Neuronal stem cell (in vitro differentiated cells): ENCODE data around the gene MCOLN2.

Experiments used
- DNase-seq: peaks from one replicate; pipeline ENCODE4 v3.0.0-alpha.2; 2013; ENCODE audit warnings: low spot score
- H2AFZ ChIP-seq: one replicate; pipeline ENCODE4 v1.6.1; 2013; ENCODE audit warnings: mild to moderate bottlenecking, low read length, inconsistent platforms
- H2AK5ac ChIP-seq: 2 replicates; pipeline ENCODE4 v1.6.1; 2013; ENCODE audit warnings: low read depth, mild to moderate bottlenecking, inconsistent platforms, low read length, moderate library complexity, mixed read lengths
- H2BK120ac ChIP-seq: 2 replicates; pipeline ENCODE4 v1.6.1; 2013; ENCODE audit warnings: low read depth, mild to moderate bottlenecking, inconsistent platforms, low read length, moderate library complexity, mixed read lengths
- H2BK12ac ChIP-seq: one replicate; pipeline ENCODE4 v1.6.1; 2013; ENCODE audit warnings: low read length, inconsistent platforms
- H2BK15ac ChIP-seq: 2 replicates; pipeline ENCODE4 v1.6.1; 2013; ENCODE audit warnings: mild to moderate bottlenecking, low read length, inconsistent platforms, mixed read lengths
- H2BK5ac ChIP-seq: one replicate; pipeline ENCODE4 v1.6.1; 2013; ENCODE audit warnings: inconsistent platforms, mild to moderate bottlenecking, low read length, moderate library complexity
- H3K14ac ChIP-seq: one replicate; pipeline ENCODE4 v1.6.1; 2013; ENCODE audit warnings: low read length, inconsistent platforms
- H3K18ac ChIP-seq: 2 replicates; pipeline ENCODE4 v1.6.1; 2013; ENCODE audit warnings: low read length, inconsistent platforms
- H3K23ac ChIP-seq: 2 replicates; pipeline ENCODE4 v1.6.1; 2013; ENCODE audit warnings: low read depth, mild to moderate bottlenecking, mixed read lengths, low read length, inconsistent platforms; ENCODE audit not compliant: poor library complexity
- H3K27ac ChIP-seq: replicated peaks from 3 replicates; pipeline ENCODE4 v1.5.1; 2013; ENCODE audit warnings: low read length, inconsistent platforms
- H3K27me3 ChIP-seq, 3 experiments: 2 replicates each; pipeline ENCODE4 v1.6.1; 2013; ENCODE audit warnings: low read length in 3 of 3, mild to moderate bottlenecking in 2 of 3, inconsistent platforms in 1 of 3, low read depth in 1 of 3, mixed read lengths in 1 of 3, moderate library complexity in 1 of 3; ENCODE audit not compliant: control insufficient read depth in 3 of 3, insufficient read depth in 3 of 3
- H3K36me3 ChIP-seq, 2 donors: replicated peaks in 1 of 2; 2 replicates each; pipeline ENCODE4 v1.6.1; 2013; ENCODE audit warnings: low read length in 2 of 2; ENCODE audit not compliant: control insufficient read depth in 2 of 2, insufficient read depth in 2 of 2
- H3K4ac ChIP-seq: 2 replicates; pipeline ENCODE4 v1.6.1; 2013; ENCODE audit warnings: inconsistent platforms, mild to moderate bottlenecking, low read length, moderate library complexity
- H3K4me1 ChIP-seq, 2 donors: 1 replicate in 1 of 2; 2 replicates in 1 of 2; pipeline ENCODE4 v1.6.1; 2013; ENCODE audit warnings: low read length in 2 of 2, low read depth in 1 of 2; ENCODE audit not compliant: control insufficient read depth in 2 of 2, insufficient read depth in 1 of 2
- H3K4me2 ChIP-seq: one replicate; pipeline ENCODE4 v1.6.1; 2013; ENCODE audit warnings: mild to moderate bottlenecking, low read length, inconsistent platforms; ENCODE audit not compliant: insufficient read depth, poor library complexity, severe bottlenecking
- H3K4me3 ChIP-seq, 2 donors: 2 replicates each; pipeline ENCODE4 v1.5.1; 2013; ENCODE audit warnings: low read length in 2 of 2, mild to moderate bottlenecking in 2 of 2, inconsistent platforms in 1 of 2, moderate library complexity in 1 of 2
- H3K79me1 ChIP-seq: one replicate; pipeline ENCODE4 v1.6.1; 2013; ENCODE audit warnings: low read depth, mild to moderate bottlenecking, inconsistent platforms, low read length, moderate library complexity
- H3K9ac ChIP-seq: one replicate; pipeline ENCODE4 v1.6.1; 2013; ENCODE audit warnings: mild to moderate bottlenecking, low read depth, low read length, inconsistent platforms; ENCODE audit not compliant: poor library complexity
- H3K9me3 ChIP-seq, 2 donors: replicated peaks in 1 of 2; 2 replicates each; pipeline versions ENCODE3 to v1.6.1; 2013; ENCODE audit warnings: low read length in 2 of 2, mild to moderate bottlenecking in 2 of 2, inconsistent platforms in 1 of 2, low read depth in 1 of 2, mixed read lengths in 1 of 2, moderate library complexity in 1 of 2; ENCODE audit not compliant: control insufficient read depth in 2 of 2, insufficient read depth in 1 of 2
- H4K8ac ChIP-seq: one replicate; pipeline ENCODE4 v1.6.1; 2013; ENCODE audit warnings: low read depth, mild to moderate bottlenecking, inconsistent platforms, low read length, moderate library complexity
- H4K91ac ChIP-seq: one replicate; pipeline ENCODE4 v1.6.1; 2013; ENCODE audit warnings: low read length, low read depth, mild to moderate bottlenecking, inconsistent platforms; ENCODE audit not compliant: poor library complexity
- WGBS, 2 donors: extraction: QIAGEN DNeasy Blood & Tissue Kit; methylation state at CpG; one replicate each; pipeline ENCODE4 v1.1.7; 2013; ENCODE audit warnings: missing lambda C conversion rate in 2 of 2, mixed read lengths in 1 of 2; ENCODE audit not compliant: insufficient read length in 2 of 2, insufficient replicate concordance in 1 of 2; ENCODE audit errors: extremely low coverage in 2 of 2; 5-methylcytosine and 5-hydroxymethylcytosine counted together

MCOLN2 gene

DNA sequence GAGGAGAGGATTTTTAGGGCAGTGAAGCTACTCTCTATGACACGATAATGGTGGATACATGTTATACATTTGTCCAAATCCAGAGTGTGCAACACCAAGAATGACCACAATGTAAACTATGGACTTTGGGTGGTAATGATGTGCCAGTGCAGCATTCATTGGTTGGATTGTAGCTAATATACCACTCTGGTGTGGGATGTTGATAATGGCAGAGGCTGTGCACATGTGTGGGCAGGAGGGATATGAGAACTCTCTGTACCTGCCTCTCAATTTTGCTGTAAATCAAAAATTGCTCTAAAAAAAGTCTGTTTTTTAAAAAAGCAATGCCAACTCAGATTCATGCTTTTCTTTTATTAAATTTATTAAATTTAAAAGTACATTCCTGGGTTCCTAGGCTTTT, 76.8 kb downstream of the MCOLN2 start:
- no peak overlapping the region for H2AK5ac ChIP-seq
- no peak overlapping the region for H3K18ac ChIP-seq
- H3K9me3 ChIP-seq = no peaks in the 10 kb centered on the region
- H2BK15ac ChIP-seq = no peak overlapping the region
- H3K14ac ChIP-seq = no peak overlapping the region
- no peak overlapping the region for H2BK120ac ChIP-seq
- no peak overlapping the region for H4K91ac ChIP-seq
- H3K4me2 ChIP-seq = no peak overlapping the region
- DNase-seq = no peak
- H2BK12ac ChIP-seq = no peak overlapping the region
- H3K79me1 ChIP-seq = no peaks in the 10 kb centered on the region
- H3K27me3 ChIP-seq = no peaks in the 10 kb centered on the region
- H3K9ac ChIP-seq = no peak overlapping the region
- no peak overlapping the region for H2BK5ac ChIP-seq
- no CpG with 5 or more reads among the region's 1 CpG for WGBS, 2 donors
- H3K36me3 ChIP-seq = no peaks in the 10 kb centered on the region
- H3K27ac ChIP-seq = no peak overlapping the region
- H3K23ac ChIP-seq = no peak overlapping the region
- no peak overlapping the region for H3K4ac ChIP-seq
- H3K4me1 ChIP-seq = no peaks in the 10 kb centered on the region
- no peak overlapping the region for H3K4me3 ChIP-seq
- no peak overlapping the region for H2AFZ ChIP-seq
- H4K8ac ChIP-seq = no peak overlapping the region

DNA sequence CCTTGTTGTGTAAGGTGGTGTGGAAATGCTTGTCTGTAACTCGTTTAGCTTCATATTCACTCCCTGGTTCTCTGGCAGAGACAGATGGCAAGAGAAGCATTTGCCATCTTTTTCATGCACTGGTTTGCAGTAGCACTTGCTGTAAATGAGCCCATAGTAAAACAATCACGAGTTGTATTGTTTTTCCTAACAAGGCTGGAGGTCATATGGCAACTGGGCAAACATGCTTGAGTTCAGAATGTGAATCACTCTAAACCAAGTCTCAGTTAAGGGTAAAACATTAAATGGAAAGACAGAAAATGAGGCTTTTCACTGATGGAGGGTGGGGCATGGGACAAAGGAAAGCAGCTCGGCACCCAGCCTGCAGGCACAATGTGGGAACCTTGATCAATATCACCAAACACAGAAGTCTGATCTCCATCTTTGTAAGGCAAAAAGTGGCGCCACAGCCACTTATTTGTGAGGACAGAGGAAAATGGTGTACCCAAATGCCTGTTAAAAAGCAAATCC, 77.4 kb downstream of the MCOLN2 start:
- H3K23ac ChIP-seq = no peak overlapping the region
- no peak overlapping the region for H3K14ac ChIP-seq
- no peaks in the 10 kb centered on the region for H3K27me3 ChIP-seq
- H3K4ac ChIP-seq = no peak overlapping the region
- no peak overlapping the region for H4K91ac ChIP-seq
- WGBS, 2 donors = no CpG with 5 or more reads among the region's 4 CpGs
- H2BK15ac ChIP-seq = no peak overlapping the region
- H2BK120ac ChIP-seq = no peak overlapping the region
- no peaks in the 10 kb centered on the region for H3K79me1 ChIP-seq
- DNase-seq = no peak
- H3K4me2 ChIP-seq = no peak overlapping the region
- no peak overlapping the region for H2AK5ac ChIP-seq
- no peak overlapping the region for H2AFZ ChIP-seq
- H3K18ac ChIP-seq = no peak overlapping the region
- no peak overlapping the region for H3K4me3 ChIP-seq
- H4K8ac ChIP-seq = no peak overlapping the region
- no peak overlapping the region for H3K27ac ChIP-seq
- no peaks in the 10 kb centered on the region for H3K9me3 ChIP-seq
- H3K36me3 ChIP-seq = no peaks in the 10 kb centered on the region
- H2BK12ac ChIP-seq = no peak overlapping the region
- H2BK5ac ChIP-seq = no peak overlapping the region
- no peak overlapping the region for H3K9ac ChIP-seq
- H3K4me1 ChIP-seq = no peaks in the 10 kb centered on the region

DNA sequence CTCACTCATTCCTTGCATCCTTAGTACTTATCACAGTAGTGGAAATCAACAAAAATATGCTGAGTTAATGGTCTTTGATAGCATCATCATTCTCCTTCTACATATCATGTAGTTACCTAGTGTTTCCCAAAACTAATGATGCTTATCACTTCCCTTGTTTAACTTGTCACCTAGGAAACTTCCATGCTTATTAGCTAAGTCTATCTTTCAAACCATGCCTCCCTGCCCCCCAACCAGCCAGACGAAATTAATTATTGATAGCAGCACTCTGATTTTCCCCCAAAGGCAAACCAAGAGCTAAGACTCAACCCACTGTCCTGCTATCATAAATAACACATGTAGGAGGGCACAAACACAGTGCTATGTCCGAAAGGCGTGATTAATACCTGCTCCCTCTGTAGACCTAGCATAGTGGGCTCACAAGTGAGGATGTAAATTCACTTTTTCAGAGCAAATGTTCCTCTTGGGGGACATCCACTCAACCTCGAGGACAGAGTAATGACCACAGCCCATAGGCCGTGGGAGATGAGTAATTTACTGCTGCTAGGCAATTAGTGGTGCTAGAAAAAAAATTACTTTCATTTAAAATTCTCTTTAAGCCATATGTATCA, 78.1 kb downstream of the MCOLN2 start:
- Histone ChIP-seq H2BK12ac (no peak overlapping the region), H3K4me3 (no peak overlapping the region), H2BK5ac (no peak overlapping the region), H2AFZ (no peak overlapping the region), H3K18ac (no peak overlapping the region), H3K9me3 (no peaks in the 10 kb centered on the region), H3K27ac (no peak overlapping the region), H3K36me3 (no peaks in the 10 kb centered on the region), H3K23ac (no peak overlapping the region), H3K4me1 (no peaks in the 10 kb centered on the region), H3K4me2 (no peak overlapping the region), H4K8ac (no peak overlapping the region), H3K79me1 (no peaks in the 10 kb centered on the region), H3K14ac (no peak overlapping the region), H3K27me3 (no peaks in the 10 kb centered on the region), H3K4ac (no peak overlapping the region), H4K91ac (no peak overlapping the region), H3K9ac (no peak overlapping the region), H2BK120ac (no peak overlapping the region), H2BK15ac (no peak overlapping the region), H2AK5ac (no peak overlapping the region)
- DNase-seq = no peak
- WGBS, 2 donors = no CpG with 5 or more reads among the region's 5 CpGs

DNA sequence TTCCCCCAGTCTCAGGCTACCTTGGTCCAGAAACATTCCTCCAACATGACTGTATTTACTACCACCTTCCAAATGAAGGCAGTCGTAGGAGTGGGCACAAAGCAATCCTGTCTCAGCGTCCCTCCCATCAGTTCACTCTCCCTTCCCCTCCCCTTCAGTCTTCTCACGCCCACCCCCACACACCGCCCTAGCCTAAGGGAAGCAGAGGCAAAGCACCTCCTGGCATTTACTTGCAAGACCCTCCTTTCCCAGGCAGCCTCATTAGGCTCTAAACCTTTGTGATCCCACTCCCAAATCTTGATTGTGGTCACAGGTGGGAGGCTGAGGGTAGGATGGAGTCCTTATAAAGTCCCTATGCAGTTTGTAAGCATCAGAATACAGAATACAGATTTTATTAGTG, 80.0 kb downstream of the MCOLN2 start:
- no peaks in the 10 kb centered on the region for H3K4me1 ChIP-seq
- no CpG with 5 or more reads among the region's 4 CpGs for WGBS, 2 donors
- no peak overlapping the region for H2BK120ac ChIP-seq
- DNase-seq = no peak
- no peak overlapping the region for H3K9ac ChIP-seq
- H3K27ac ChIP-seq = no peak overlapping the region
- no peak overlapping the region for H3K18ac ChIP-seq
- H4K91ac ChIP-seq = no peak overlapping the region
- H3K4ac ChIP-seq = no peak overlapping the region
- H3K79me1 ChIP-seq = no peaks in the 10 kb centered on the region
- no peaks in the 10 kb centered on the region for H3K36me3 ChIP-seq
- no peaks in the 10 kb centered on the region for H3K9me3 ChIP-seq
- H2BK5ac ChIP-seq = no peak overlapping the region
- no peak overlapping the region for H3K14ac ChIP-seq
- no peak overlapping the region for H2BK15ac ChIP-seq
- H3K4me2 ChIP-seq = no peak overlapping the region
- H3K27me3 ChIP-seq = no peaks in the 10 kb centered on the region
- H3K23ac ChIP-seq = no peak overlapping the region
- H4K8ac ChIP-seq = no peak overlapping the region
- no peak overlapping the region for H3K4me3 ChIP-seq
- no peak overlapping the region for H2AFZ ChIP-seq
- H2BK12ac ChIP-seq = no peak overlapping the region
- no peak overlapping the region for H2AK5ac ChIP-seq
